Subcutaneous abdominal adipose tissue (tissue), 5 donors: ENCODE data around the gene RGS1.

ENCODE experiments used
- H3K27ac ChIP-seq: one replicate; pipeline ENCODE4 v1.7.0; 2013; ENCODE audit warnings: low read depth, mild to moderate bottlenecking, inconsistent platforms, low read length, moderate library complexity
- H3K27me3 ChIP-seq, 5 donors: one replicate each; pipeline ENCODE4 v1.7.0; 2013; ENCODE audit warnings: low read length in 5 of 5, inconsistent platforms in 1 of 5; ENCODE audit not compliant: control insufficient read depth in 5 of 5, insufficient read depth in 4 of 5
- H3K36me3 ChIP-seq, 5 donors: one replicate each; pipeline ENCODE4 v1.7.0; 2013; ENCODE audit warnings: low read length in 5 of 5; ENCODE audit not compliant: control insufficient read depth in 5 of 5, insufficient read depth in 5 of 5
- H3K4me1 ChIP-seq, 5 donors: one replicate each; pipeline ENCODE4 v1.7.0; 2013; ENCODE audit warnings: low read length in 5 of 5, mild to moderate bottlenecking in 3 of 5, moderate library complexity in 1 of 5; ENCODE audit not compliant: control insufficient read depth in 5 of 5, insufficient read depth in 5 of 5
- H3K4me3 ChIP-seq, 5 donors: one replicate each; pipeline ENCODE4 v1.7.0; 2013; ENCODE audit warnings: low read length in 5 of 5, low read depth in 1 of 5
- H3K9ac ChIP-seq, 5 donors: one replicate each; pipeline ENCODE4 v1.7.0; 2013; ENCODE audit warnings: low read length in 5 of 5, mild to moderate bottlenecking in 4 of 5, moderate library complexity in 3 of 5
- H3K9me3 ChIP-seq, 5 donors: one replicate each; pipeline ENCODE4 v1.7.0; 2013; ENCODE audit warnings: low read length in 5 of 5; ENCODE audit not compliant: control insufficient read depth in 5 of 5
- donor health status: healthy.
- donor health status: healthy.
- donor health status: healthy.
- donor health status: healthy.
- donor health status: healthy.

The RGS1 gene

DNA sequence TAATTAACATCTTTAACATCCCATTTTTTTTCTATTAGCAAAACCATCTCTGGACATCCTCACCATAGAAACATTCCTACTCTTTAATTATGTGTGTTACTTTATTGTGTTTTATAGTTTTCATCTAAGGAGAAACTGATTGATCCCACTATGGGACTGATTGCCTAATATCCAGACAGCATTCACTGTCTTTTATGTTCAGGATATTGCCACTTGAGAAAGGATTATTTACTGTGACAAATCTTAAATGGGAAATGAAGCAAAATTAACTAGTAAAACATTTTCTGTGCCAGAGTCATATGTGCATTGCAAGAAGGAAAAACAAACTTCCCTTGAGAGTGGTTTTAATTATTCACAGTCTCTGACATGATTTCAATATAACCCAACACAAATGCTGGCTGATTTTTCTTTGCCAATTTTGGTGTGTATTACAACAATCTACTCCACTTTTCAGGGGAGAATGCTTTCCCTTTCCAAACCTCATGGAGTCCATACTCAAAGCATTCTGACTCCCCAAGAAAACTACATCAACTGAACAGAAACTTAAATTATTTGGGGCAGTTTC is 44.6 kb downstream of the RGS1 start:
- Histone ChIP-seq H3K27ac (no peak overlapping the region), H3K9ac (no peak overlapping the region), H3K4me3 (no peak overlapping the region), H3K36me3 (no peaks in the 10 kb centered on the region), H3K27me3 (no peaks in the 10 kb centered on the region), H3K4me1 (peaks cover 0 to 3% (median 0%) of the 10 kb centered on the region in 5 donors), H3K9me3 (no peaks in the 10 kb centered on the region)

DNA sequence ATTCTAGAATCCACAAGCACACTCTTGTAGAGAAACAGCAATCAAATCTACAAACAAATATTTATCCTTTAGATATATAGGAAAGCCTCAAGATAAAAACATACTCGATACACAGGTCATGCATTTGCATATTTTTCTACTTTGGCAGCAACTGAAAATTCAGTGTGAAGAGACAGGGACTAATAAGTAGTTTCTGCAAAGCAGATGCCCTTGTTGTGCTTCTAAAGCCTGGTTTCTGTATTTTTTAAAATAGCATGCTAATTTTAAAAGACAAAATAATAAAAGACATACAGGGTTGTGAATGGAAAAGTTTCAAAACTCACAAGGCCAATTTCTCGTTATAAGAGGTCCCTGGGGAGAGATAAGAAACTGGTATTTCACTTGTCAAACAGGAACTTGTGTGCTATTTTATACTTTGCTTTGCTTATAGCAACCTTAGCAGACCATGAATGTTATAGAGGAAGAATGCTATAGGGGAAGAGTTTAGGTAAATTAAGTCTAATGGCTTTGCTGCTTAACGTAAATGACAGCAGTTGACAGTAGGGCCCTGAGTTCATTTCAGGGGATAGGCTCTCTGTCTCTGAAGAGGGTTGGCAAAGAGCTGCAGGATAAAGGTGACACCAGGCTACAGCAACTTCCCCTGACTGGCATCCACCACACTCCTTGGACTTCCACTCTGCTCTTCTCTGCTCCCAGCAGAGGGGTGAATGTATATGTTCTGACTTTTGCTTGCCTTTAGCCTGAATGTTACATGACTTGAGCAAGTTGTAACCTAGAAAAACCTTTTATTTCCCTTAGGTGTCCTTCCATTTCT is 51.0 kb downstream of the RGS1 start:
- Histone ChIP-seq H3K27me3 (no peaks in the 10 kb centered on the region), H3K27ac (no peak overlapping the region), H3K4me3 (peak overlapping the region in 2 of 5 donors; percentile 4 to 22), H3K4me1 (peaks cover 0 to 37% (median 23%) of the 10 kb centered on the region in 5 donors), H3K36me3 (no peaks in the 10 kb centered on the region), H3K9me3 (no peaks in the 10 kb centered on the region), H3K9ac (no peak overlapping the region)

DNA sequence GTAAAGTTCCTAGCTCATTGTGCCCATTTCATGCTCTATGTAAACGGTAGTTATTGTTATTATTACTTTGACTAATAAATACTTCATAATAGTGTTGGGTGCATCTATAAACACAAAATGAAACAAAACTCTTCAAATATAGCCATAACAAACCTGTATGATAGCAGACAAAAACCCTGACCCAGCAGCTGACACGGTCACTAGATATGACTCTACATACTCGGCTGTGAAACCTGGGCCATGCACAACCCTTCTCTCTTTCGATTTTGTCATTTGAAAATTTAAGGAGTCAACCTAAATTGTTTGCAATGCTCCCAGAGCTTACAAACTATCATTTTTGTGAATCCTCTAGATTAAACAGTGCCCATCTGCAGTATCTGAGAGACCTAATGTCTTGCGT is 52.3 kb downstream of the RGS1 start:
- Histone ChIP-seq H3K27ac (peak overlapping the region; percentile 42), H3K4me1 (peaks cover 0 to 37% (median 23%) of the 10 kb centered on the region in 5 donors), H3K27me3 (no peaks in the 10 kb centered on the region), H3K9me3 (no peaks in the 10 kb centered on the region), H3K9ac (no peak overlapping the region), H3K4me3 (no peak overlapping the region), H3K36me3 (no peaks in the 10 kb centered on the region)

DNA sequence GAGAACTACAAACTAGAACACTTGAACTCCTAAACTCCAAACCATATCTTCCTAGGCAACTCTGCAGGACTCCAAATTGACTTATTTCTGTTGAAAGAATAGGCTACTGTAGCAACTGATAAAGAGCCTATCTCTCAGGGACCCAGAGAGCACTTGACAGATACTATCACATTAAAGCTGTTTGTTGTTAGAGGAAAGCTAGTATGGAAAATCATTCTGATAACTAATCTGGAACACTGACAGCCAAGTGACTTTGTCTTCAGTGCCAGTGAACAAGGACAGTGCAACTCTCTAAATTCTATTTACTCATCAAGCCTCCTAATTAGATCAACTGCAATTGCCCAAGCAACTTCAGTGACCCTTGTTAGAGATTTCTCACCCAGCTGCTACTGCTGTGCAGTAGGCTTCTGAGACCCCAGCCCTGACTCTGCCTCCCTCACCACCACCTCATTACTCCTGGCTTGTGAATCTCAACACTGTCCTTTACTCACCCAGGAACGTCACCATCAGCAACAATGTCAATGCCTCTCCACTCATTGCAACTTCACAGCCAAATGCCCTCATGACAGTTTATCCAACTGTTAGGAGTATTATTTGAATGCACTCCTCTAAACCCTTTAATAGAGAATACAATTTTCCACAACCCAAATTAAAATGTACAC is 53.0 kb downstream of the RGS1 start:
- H3K36me3 ChIP-seq: no peaks in the 10 kb centered on the region
- H3K27ac ChIP-seq: peak overlapping the region; percentile 42
- no peaks in the 10 kb centered on the region for H3K9me3 ChIP-seq
- H3K4me1 ChIP-seq: peaks cover 0 to 37% (median 23%) of the 10 kb centered on the region in 5 donors
- H3K27me3 ChIP-seq: no peaks in the 10 kb centered on the region
- H3K4me3 ChIP-seq: no peak overlapping the region
- no peak overlapping the region for H3K9ac ChIP-seq

DNA sequence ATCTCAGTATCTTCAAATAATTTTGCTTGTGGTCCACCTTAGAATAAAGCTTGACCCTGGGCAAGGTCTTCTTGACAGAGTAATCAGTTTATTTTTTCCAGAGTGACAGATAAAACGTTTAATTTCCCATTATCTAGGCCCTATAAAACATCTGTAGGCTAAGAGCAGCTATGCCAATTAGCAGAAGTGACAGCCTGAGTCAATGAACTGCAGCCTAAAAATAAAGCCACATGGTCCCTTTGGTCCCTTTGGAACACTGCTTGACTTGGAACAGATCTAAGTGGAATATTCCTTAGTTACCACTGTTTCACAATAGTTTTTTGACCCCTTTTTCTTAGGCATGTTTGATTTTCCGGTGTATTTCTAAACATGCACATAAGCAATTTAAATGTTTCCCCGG is 54.0 kb downstream of the RGS1 start:
- Histone ChIP-seq H3K4me3 (peak overlapping the region in 1 of 5 donors; percentile 1), H3K36me3 (no peaks in the 10 kb centered on the region), H3K27me3 (no peaks in the 10 kb centered on the region), H3K9ac (no peak overlapping the region), H3K9me3 (no peaks in the 10 kb centered on the region), H3K4me1 (peaks cover 0 to 37% (median 23%) of the 10 kb centered on the region in 5 donors), H3K27ac (peak overlapping the region; percentile 42)
